K562 (cell line): Measurements from ENCODE around the gene PRXL2A.

Source experiments
- EP300 ChIP-seq: IDR thresholded peaks from 2 replicates; pipeline ENCODE4 v1.6.1; 2012; ENCODE audit warnings: low read length, improper control_type of control experiment
- FOXJ3 ChIP-seq: sonication (generic); formaldehyde crosslinking; IDR thresholded peaks from 2 replicates; pipeline ENCODE4 v1.4.0; 2020; ENCODE audit warnings: mild to moderate bottlenecking, missing genetic modification reagents
- KDM4B ChIP-seq, 2 experiments: fragments of 450-650 bp in 1 of 2; sonication (generic) in 1 of 2; IDR thresholded peaks; 2 replicates each; pipeline ENCODE4 v1.6.1; 2016 to 2017; ENCODE audit warnings: borderline replicate concordance in 2 of 2, antibody characterized with exemption in 1 of 2, low read depth in 1 of 2, mild to moderate bottlenecking in 1 of 2
- RCOR1 ChIP-seq, 2 experiments: IDR thresholded peaks; 2 replicates each; pipeline ENCODE4 v1.6.1; 2012; ENCODE audit warnings: low read depth in 2 of 2, low read length in 2 of 2, borderline replicate concordance in 1 of 2, improper control_type of control experiment in 1 of 2
- TBP ChIP-seq: optimal IDR thresholded peaks from 2 replicates; pipeline ENCODE3; 2011; ENCODE audit warnings: low read depth, low read length, improper control_type of control experiment
- YY1 ChIP-seq, 3 experiments: IDR thresholded peaks; 2 replicates each; pipeline ENCODE4 v1.6.1; 2011; ENCODE audit warnings: low read length in 2 of 3, mild to moderate bottlenecking in 2 of 3, moderate library complexity in 2 of 3, borderline replicate concordance in 1 of 3, control low read depth in 1 of 3, low read depth in 1 of 3; ENCODE audit not compliant: insufficient read depth in 3 of 3, insufficient replicate concordance in 2 of 3, control insufficient read depth in 1 of 3, insufficient read length in 1 of 3; ENCODE audit errors: extremely low read depth in 1 of 3
- TF ChIP-seq, protein P1 (sequence below): sonication (generic); formaldehyde crosslinking; IDR thresholded peaks from 2 replicates; pipeline ENCODE4 v1.8.1; 2022; ENCODE audit warnings: missing genetic modification reagents
- TF ChIP-seq, protein P2 (sequence below), 3 experiments: IDR thresholded peaks in 2 of 3; conservative IDR thresholded peaks in 1 of 3; 2 replicates each; pipeline ENCODE4 v1.5.1; 2011 to 2012; ENCODE audit warnings: low read length in 3 of 3, mild to moderate bottlenecking in 3 of 3, control low read depth in 2 of 3, improper control_type of control experiment in 1 of 3, inconsistent platforms in 1 of 3, low read depth in 1 of 3, mixed read lengths in 1 of 3, moderate library complexity in 1 of 3; ENCODE audit not compliant: insufficient read depth in 2 of 3
- TF ChIP-seq, protein P3 (sequence below): fragments of 450-650 bp; formaldehyde crosslinking; IDR thresholded peaks from 2 replicates; pipeline ENCODE4 v1.4.0; 2020; ENCODE audit warnings: mild to moderate bottlenecking, moderate library complexity

DNA sequence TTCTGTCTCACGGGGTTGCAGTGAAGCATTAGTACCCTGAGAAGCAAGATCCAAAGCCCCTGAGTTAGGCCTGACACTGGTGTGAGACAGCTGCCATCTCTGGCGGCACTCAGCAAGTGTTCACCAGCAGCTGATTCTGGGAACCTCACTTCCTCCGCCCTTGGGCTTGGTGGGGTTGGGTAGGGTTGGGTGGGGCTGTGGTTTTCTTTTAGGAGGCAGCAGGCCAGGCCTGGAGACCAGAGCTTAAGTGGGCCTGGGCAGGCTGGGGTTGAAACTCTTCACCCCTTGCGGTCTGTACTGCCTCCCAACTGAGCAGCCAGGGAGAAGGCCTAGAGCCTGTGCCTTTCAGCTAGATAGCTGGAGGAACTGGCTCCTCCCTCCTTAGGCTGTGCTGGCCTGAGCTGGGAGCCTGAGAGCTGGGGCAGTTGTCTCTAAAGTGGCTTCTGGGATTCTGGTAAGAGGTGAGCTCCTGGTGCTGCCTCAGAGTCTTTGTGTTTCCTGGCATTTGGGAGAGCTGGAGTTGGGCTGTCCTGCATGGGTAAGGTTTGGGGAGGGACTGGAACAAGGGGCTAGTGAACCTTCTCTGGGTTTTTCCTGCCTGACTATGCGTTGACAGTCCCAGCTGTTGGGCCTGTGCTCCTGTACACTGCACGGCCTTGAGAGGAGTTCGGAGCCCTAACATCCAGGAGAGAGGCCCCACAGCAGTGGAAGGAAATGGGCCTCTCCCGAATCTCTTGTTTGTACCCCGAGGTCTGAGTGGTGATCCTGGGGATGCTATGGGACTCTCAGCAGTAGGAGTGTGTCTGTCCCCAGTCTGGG lies 50.9 kb downstream of the PRXL2A start:
- TF ChIP-seq, protein P1, sequence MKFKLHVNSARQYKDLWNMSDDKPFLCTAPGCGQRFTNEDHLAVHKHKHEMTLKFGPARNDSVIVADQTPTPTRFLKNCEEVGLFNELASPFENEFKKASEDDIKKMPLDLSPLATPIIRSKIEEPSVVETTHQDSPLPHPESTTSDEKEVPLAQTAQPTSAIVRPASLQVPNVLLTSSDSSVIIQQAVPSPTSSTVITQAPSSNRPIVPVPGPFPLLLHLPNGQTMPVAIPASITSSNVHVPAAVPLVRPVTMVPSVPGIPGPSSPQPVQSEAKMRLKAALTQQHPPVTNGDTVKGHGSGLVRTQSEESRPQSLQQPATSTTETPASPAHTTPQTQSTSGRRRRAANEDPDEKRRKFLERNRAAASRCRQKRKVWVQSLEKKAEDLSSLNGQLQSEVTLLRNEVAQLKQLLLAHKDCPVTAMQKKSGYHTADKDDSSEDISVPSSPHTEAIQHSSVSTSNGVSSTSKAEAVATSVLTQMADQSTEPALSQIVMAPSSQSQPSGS (CRISPR knock-in tag) = no peak
- TF ChIP-seq RCOR1 (IDR thresholded peaks at IDR 0.05; ENCODE audit: borderline replicate concordance in 1 of 2, low read depth in 2 of 2, low read length in 2 of 2) = peak; percentile 36 to 75; a peak in 2 of 4 replicates
- TF ChIP-seq, protein P2, sequence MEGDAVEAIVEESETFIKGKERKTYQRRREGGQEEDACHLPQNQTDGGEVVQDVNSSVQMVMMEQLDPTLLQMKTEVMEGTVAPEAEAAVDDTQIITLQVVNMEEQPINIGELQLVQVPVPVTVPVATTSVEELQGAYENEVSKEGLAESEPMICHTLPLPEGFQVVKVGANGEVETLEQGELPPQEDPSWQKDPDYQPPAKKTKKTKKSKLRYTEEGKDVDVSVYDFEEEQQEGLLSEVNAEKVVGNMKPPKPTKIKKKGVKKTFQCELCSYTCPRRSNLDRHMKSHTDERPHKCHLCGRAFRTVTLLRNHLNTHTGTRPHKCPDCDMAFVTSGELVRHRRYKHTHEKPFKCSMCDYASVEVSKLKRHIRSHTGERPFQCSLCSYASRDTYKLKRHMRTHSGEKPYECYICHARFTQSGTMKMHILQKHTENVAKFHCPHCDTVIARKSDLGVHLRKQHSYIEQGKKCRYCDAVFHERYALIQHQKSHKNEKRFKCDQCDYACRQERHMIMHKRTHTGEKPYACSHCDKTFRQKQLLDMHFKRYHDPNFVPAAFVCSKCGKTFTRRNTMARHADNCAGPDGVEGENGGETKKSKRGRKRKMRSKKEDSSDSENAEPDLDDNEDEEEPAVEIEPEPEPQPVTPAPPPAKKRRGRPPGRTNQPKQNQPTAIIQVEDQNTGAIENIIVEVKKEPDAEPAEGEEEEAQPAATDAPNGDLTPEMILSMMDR (IDR thresholded peaks at IDR 0.05 in 2 of 3, conservative IDR thresholded peaks at IDR 0.05 in 1 of 3; ENCODE audit: insufficient read depth in 2 of 3, low read depth in 1 of 3, low read length in 3 of 3) = peak; percentile 29 to 41 (median 31); a peak in 3 of 6 replicates
- peak; percentile 66 for TF ChIP-seq TBP
- TF ChIP-seq FOXJ3 (CRISPR knock-in tag) = no peak
- peak in 1 of 3 experiments; percentile 57 for TF ChIP-seq YY1 (IDR thresholded peaks at IDR 0.05; ENCODE audit: borderline replicate concordance in 1 of 3, control insufficient read depth in 1 of 3, extremely low read depth in 1 of 3, insufficient read depth in 3 of 3, insufficient read length in 1 of 3, insufficient replicate concordance in 2 of 3, low read depth in 1 of 3, low read length in 2 of 3)
- TF ChIP-seq KDM4B (IDR thresholded peaks at IDR 0.05; ENCODE audit: borderline replicate concordance in 2 of 2, low read depth in 1 of 2) = no peak
- TF ChIP-seq, protein P3, sequence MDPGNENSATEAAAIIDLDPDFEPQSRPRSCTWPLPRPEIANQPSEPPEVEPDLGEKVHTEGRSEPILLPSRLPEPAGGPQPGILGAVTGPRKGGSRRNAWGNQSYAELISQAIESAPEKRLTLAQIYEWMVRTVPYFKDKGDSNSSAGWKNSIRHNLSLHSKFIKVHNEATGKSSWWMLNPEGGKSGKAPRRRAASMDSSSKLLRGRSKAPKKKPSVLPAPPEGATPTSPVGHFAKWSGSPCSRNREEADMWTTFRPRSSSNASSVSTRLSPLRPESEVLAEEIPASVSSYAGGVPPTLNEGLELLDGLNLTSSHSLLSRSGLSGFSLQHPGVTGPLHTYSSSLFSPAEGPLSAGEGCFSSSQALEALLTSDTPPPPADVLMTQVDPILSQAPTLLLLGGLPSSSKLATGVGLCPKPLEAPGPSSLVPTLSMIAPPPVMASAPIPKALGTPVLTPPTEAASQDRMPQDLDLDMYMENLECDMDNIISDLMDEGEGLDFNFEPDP (CRISPR knock-in tag) = no peak
- no peak; the same call in 1 of the 2 replicates for TF ChIP-seq EP300
